Psoas muscle (tissue), 8 donors: ENCODE measurements around the gene PBX2. TPM values are rescaled to one million over a fixed set of nuclear protein-coding genes. Genes with fewer than 3 reads are reported as not detected.

ENCODE experiments used
- ATAC-seq, 4 donors: fragments of 200-7000 bp; cut with Tn5 transposase; one replicate each; pipeline ENCODE4 v1.9.1; 2020; ENCODE audit warnings: moderate library complexity in 3 of 4, mild to moderate bottlenecking in 2 of 4
- DNase-seq, 2 donors: peaks; one replicate each; pipeline ENCODE4 v3.0.0-alpha.2; 2020
- H3K27ac ChIP-seq: fragments of 200-600 bp; one replicate; pipeline ENCODE4 v1.8.0; 2022
- H3K27me3 ChIP-seq, 3 donors: fragments of 200-600 bp in 1 of 3; one replicate each; pipeline versions ENCODE4 v1.6.1 to v1.8.0; 2013 to 2022; ENCODE audit warnings: low read length in 2 of 3, mild to moderate bottlenecking in 2 of 3, moderate library complexity in 1 of 3; ENCODE audit not compliant: insufficient read depth in 3 of 3
- H3K36me3 ChIP-seq, 2 donors: fragments of 200-600 bp in 1 of 2; one replicate each; pipeline versions ENCODE4 v1.6.1 to v1.8.0; 2013 to 2022; ENCODE audit warnings: low read depth in 1 of 2, mild to moderate bottlenecking in 1 of 2, moderate library complexity in 1 of 2; ENCODE audit not compliant: insufficient read depth in 1 of 2
- H3K4me1 ChIP-seq: fragments of 200-600 bp; one replicate; pipeline ENCODE4 v1.8.0; 2022
- H3K4me3 ChIP-seq: fragments of 200-600 bp; one replicate; pipeline ENCODE4 v1.8.0; 2022; ENCODE audit warnings: mild to moderate bottlenecking
- H3K9me3 ChIP-seq: fragments of 200-600 bp; one replicate; pipeline ENCODE4 v1.8.0; 2022
- CTCF ChIP-seq: fragments of 200-600 bp; IDR thresholded peaks from one replicate; pipeline ENCODE4 v1.8.0; 2022; ENCODE audit warnings: antibody characterized with exemption
- WGBS, 3 donors: extraction: QIAGEN DNeasy Blood & Tissue Kit; methylation state at CpG; one replicate each; pipeline versions ENCODE4 v1.1.6 to v1.1.7; 2013; 5-methylcytosine and 5-hydroxymethylcytosine counted together
- intact Hi-C, 2 donors: fragments of 100-400 bp; cut with DNase I; formaldehyde crosslinking; loops; one replicate each; pipeline versions ENCODE4 v1.11.0 to v1.14.2; 2022
- polyA plus RNA-seq, 3 donors: library from polyadenylated mRNA; stranded (reverse); fragments of 200-250 nt; gene quantifications; one replicate each; pipeline ENCODE4 v1.2.3, GENCODE V29; 2013
- total RNA-seq, 4 donors: library from RNA; stranded (reverse); fragmentation: NEBNext Ultra II Directional in 2 of 4; extraction: Animal tissue kit (Norgen Biotek cat#: 25700) in 2 of 4; gene quantifications; one replicate each; pipeline versions ENCODE4 v1.2.1 to v1.2.4, GENCODE V29; 2021 to 2023
- donor health status: healthy with polysubstance abuse.
- donor health status: DM: no; HTN: no; CAD: no; lungs with moderate emphysema.
- donor health status: Bipolar disorder and iron deficiency.
- donor health status: healthy.
- donor health status: DM: yes; HTN: yes; CAD: no.
- donor health status: DM: no; HTN: no; CAD: no.
- donor health status: DM: no; HTN: no; CAD: no.
- donor health status: DM: yes; HTN: yes; CAD: no.

Gene PBX2
- total and polyA plus RNA-seq, 7 donors = 20.4 to 46.7 (median 36.1) TPM

DNA sequence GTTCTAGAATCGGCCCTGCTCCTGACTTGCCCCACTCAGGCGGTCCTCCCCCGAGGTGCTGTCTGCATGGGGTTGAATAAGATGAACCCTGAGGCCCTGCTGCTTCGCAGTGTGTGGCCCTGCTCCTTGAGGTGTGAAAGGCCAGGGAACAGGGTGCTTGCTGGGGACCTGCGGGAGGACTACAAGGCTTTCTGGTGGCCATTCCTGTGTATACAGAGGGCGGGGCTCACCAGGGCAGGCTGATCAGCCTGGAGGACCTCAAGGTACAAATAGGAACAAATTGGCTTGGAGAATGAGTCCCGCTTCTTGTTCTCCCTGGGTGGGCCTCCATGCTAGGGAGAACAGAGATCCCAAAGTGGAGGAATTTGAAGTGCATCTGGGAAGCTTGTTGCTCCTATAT is 28.2 kb upstream of the PBX2 start:
- TF ChIP-seq CTCF = no peak
- WGBS, 3 donors = 68 to 81% (median 78%) methylated on average over 7 of the region's 7 CpGs
- H3K4me3 ChIP-seq = no peak overlapping the region
- intact Hi-C loops = no loop called here
- peaks cover 0 to 4% (median 0%) of the 10 kb centered on the region in 3 donors for H3K27me3 ChIP-seq
- H3K27ac ChIP-seq = no peak overlapping the region
- peaks cover 0 to 4% of the 10 kb centered on the region in 2 donors for H3K36me3 ChIP-seq
- no peaks in the 10 kb centered on the region for H3K4me1 ChIP-seq
- DNase-seq (no peak), ATAC-seq (no peak)
- H3K9me3 ChIP-seq = no peaks in the 10 kb centered on the region

- Histone ChIP-seq H3K27ac (no peak overlapping the region), H3K4me3 (no peak overlapping the region), H3K4me1 (no peaks in the 10 kb centered on the region), H3K36me3 (peaks cover 0 to 4% of the 10 kb centered on the region in 2 donors), H3K27me3 (peaks cover 0 to 4% (median 0%) of the 10 kb centered on the region in 3 donors), H3K9me3 (no peaks in the 10 kb centered on the region)
- intact Hi-C loops = no loop called here
- TF ChIP-seq CTCF = no peak
- 84 to 86% (median 85%) methylated on average over 11 of the region's 11 CpGs for WGBS, 3 donors
- ATAC-seq = no peak
- no peak for DNase-seq
These were observed 27.0 kb upstream of the PBX2 start for GRCh38 chr6:32216998-32217397.

- no peak for TF ChIP-seq CTCF
- DNase-seq (no peak), ATAC-seq (no peak)
- 82 to 86% (median 86%) methylated on average over 10 of the region's 10 CpGs for WGBS, 3 donors
- Histone ChIP-seq H3K27ac (no peak overlapping the region), H3K9me3 (no peaks in the 10 kb centered on the region), H3K4me1 (no peaks in the 10 kb centered on the region), H3K36me3 (peaks cover 0 to 4% of the 10 kb centered on the region in 2 donors), H3K27me3 (peaks cover 0 to 4% (median 0%) of the 10 kb centered on the region in 3 donors), H3K4me3 (no peak overlapping the region)
- intact Hi-C loops = no loop called here
These were observed 26.3 kb upstream of the PBX2 start for GRCh38 chr6:32216285-32216684.

DNA sequence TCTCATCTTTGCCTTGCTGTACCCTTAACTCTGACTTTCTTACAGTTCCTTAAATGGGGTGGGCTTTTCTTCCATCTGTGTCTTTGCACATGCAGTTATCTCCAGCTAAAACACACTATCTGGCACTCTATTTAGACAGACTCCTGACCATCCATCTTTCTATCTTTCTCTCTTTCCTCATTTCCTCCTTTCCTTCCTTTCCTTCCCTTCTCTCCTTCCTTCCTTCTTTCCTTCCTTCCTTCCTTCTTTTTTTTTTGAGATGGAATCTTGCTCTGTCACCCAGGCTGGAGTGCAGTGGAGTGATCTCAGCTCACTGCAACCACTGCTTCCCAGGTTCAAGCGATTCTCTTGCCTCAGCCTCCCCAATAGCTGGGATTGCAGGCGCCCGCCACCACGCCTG is 25.6 kb upstream of the PBX2 start:
- H3K27ac ChIP-seq = no peak overlapping the region
- H3K27me3 ChIP-seq = no peaks in the 10 kb centered on the region
- intact Hi-C loops = no loop called here
- H3K36me3 ChIP-seq = peaks cover 0 to 4% of the 10 kb centered on the region in 2 donors
- ATAC-seq (no peak), DNase-seq (no peak)
- TF ChIP-seq CTCF = no peak
- 92 to 98% (median 96%) methylated on average over 4 of the region's 4 CpGs for WGBS, 3 donors
- no peaks in the 10 kb centered on the region for H3K4me1 ChIP-seq
- no peak overlapping the region for H3K4me3 ChIP-seq
- H3K9me3 ChIP-seq = no peaks in the 10 kb centered on the region

DNA sequence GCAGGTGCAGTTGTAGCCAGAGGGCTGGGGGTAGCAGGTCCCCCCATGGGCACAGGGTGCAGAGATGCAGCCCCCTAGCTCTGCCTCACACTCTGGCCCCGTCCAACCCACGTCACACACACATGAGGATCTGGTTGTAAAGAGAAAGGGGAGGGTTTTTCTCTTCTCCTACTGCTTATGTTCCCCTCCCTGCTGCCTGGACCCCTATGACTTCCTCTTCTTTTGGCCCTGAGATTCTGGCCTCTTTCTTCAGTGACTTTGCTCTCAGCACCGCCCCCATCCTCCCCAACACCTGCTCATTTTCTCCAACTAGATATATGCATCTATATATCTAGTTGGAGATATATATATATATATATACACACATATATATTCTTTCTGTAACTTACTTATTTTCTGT is 24.1 kb upstream of the PBX2 start:
- TF ChIP-seq CTCF = no peak
- no peaks in the 10 kb centered on the region for H3K27me3 ChIP-seq
- DNase-seq (no peak), ATAC-seq (no peak)
- WGBS, 3 donors = 72 to 93% (median 74%) methylated on average over 1 to 3 of the region's 3 CpGs
- H3K9me3 ChIP-seq = no peaks in the 10 kb centered on the region
- H3K36me3 ChIP-seq = peaks cover 0 to 4% of the 10 kb centered on the region in 2 donors
- no peaks in the 10 kb centered on the region for H3K4me1 ChIP-seq
- no peak overlapping the region for H3K4me3 ChIP-seq
- intact Hi-C loops = no loop called here
- no peak overlapping the region for H3K27ac ChIP-seq
